ENCODE measurements around the gene SPATS1.
"Not testable (repeated sequence)": the region's sequence is repeated elsewhere in the genome, so short reads cannot be mapped to it uniquely, and the experiment has no call there.

The SPATS1 gene

DNA sequence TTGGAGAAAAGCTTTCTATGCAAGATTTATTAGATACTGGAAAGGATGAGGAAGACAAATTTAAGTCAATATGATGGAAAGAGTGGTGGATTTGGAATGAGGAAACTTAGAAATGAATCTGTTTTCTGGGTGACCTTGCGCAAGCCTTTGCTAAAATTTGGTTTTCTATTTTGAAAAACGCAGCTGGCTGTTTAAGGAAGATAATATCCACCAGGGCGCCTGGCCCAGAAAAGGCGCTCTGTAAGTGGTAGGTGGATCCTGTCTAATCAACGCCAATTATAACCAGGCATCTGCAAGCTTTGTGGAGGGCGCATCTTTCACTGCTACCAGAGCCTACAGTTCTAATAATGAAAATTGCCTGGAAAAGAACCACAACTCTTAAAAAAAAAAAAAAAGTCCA is 398 bp upstream of the SPATS1 start:
- H3K9ac ChIP-seq, result no peak overlapping the region
- H3K79me2 ChIP-seq (ENCODE audit: insufficient read depth, low read depth), result no peaks in the 10 kb centered on the region
- H3K27me3 ChIP-seq (ENCODE audit: insufficient read depth, low read depth), result no peaks in the 10 kb centered on the region
- TF ChIP-seq, protein P1, sequence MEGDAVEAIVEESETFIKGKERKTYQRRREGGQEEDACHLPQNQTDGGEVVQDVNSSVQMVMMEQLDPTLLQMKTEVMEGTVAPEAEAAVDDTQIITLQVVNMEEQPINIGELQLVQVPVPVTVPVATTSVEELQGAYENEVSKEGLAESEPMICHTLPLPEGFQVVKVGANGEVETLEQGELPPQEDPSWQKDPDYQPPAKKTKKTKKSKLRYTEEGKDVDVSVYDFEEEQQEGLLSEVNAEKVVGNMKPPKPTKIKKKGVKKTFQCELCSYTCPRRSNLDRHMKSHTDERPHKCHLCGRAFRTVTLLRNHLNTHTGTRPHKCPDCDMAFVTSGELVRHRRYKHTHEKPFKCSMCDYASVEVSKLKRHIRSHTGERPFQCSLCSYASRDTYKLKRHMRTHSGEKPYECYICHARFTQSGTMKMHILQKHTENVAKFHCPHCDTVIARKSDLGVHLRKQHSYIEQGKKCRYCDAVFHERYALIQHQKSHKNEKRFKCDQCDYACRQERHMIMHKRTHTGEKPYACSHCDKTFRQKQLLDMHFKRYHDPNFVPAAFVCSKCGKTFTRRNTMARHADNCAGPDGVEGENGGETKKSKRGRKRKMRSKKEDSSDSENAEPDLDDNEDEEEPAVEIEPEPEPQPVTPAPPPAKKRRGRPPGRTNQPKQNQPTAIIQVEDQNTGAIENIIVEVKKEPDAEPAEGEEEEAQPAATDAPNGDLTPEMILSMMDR (conservative IDR thresholded peaks at IDR 0.05; ENCODE audit: low read depth, low read length), result no peak
- no peak overlapping the region for H2AFZ ChIP-seq (ENCODE audit: low read depth)
- no peaks in the 10 kb centered on the region for H3K36me3 ChIP-seq (ENCODE audit: insufficient read depth)
- H3K4me2 ChIP-seq, result no peak overlapping the region
- H4K20me1 ChIP-seq (ENCODE audit: insufficient read depth), result no peaks in the 10 kb centered on the region
- peaks cover 5% of the 10 kb centered on the region for H3K4me1 ChIP-seq (ENCODE audit: low read depth, poor library complexity, severe bottlenecking)
- H3K27ac ChIP-seq, result no peak overlapping the region
- no peak overlapping the region for H3K4me3 ChIP-seq (IDR thresholded peaks at IDR 0.05; ENCODE audit: insufficient read depth, low read depth, low read length)

DNA sequence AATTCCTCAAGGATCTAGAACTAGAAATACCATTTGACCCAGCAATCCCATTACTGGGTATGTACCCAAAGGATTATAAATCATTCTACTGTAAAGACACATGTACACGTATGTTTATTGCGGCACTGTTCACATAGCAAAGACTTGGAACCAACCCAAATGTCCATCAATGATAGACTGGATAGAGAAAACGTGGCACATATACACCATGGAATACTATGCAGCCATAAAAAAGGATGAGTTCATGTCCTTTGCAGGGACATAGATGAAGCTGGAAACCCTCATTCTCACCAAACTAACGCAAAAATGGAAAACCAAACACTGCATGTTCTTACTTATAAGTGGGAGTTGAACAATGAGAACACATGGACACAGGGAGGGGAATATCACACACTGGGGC is 4.4 kb downstream of the SPATS1 start:
- H4K20me1 ChIP-seq (ENCODE audit: insufficient read depth); H3K27me3 ChIP-seq (ENCODE audit: insufficient read depth, low read depth); H3K27ac ChIP-seq; H2AFZ ChIP-seq (ENCODE audit: low read depth); H3K4me1 ChIP-seq (ENCODE audit: low read depth, poor library complexity, severe bottlenecking); H3K4me2 ChIP-seq; H3K36me3 ChIP-seq (ENCODE audit: insufficient read depth); H3K9ac ChIP-seq; H3K4me3 ChIP-seq (IDR thresholded peaks at IDR 0.05; ENCODE audit: insufficient read depth, low read depth, low read length); H3K79me2 ChIP-seq (ENCODE audit: insufficient read depth, low read depth): not testable (repeated sequence)

DNA sequence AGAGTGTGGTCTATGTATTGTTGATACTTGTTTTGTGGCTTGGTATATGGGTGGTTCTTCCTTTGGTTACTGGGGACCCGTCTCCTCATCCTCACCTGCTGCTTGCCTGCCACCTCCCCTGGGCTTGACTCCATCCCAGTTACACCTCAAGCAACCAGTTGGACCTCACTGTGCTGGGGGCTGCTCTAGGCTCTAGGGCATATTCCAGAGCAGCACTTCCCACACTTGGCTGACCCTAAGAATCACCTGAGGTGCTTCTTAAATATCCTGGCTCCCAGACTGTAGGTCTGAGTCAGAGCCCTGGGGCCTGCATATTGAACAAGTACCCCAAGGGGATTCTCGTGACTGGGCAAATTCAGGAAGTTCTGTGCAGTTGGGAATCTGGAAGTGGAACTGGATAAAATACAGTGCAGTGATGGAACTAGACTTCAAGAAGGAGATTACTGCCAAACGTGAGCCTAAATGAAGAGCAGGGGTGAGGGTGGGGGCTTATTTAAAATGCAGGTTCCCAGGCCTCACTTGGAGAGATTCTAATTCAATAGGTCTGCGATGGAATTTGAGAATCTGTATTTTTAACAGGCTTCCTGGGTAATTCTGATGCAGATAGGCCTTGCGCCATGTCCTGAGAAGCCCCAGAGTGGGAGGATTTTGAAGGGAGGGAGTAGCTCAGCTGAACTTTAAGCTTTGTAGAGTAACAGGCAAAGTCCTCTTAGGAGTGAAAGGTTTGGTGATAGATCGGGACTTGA is 7.6 kb downstream of the SPATS1 start:
- Histone ChIP-seq H3K79me2 (ENCODE audit: insufficient read depth, low read depth) (no peaks in the 10 kb centered on the region), H2AFZ (ENCODE audit: low read depth) (no peak overlapping the region), H3K9ac (no peak overlapping the region), H3K36me3 (ENCODE audit: insufficient read depth) (no peaks in the 10 kb centered on the region), H4K20me1 (ENCODE audit: insufficient read depth) (no peaks in the 10 kb centered on the region), H3K4me3 (IDR thresholded peaks at IDR 0.05; ENCODE audit: insufficient read depth, low read depth, low read length) (no peak overlapping the region), H3K4me2 (no peak overlapping the region), H3K4me1 (ENCODE audit: low read depth, poor library complexity, severe bottlenecking) (no peaks in the 10 kb centered on the region), H3K27me3 (ENCODE audit: insufficient read depth, low read depth) (no peaks in the 10 kb centered on the region), H3K27ac (no peak overlapping the region)
- TF ChIP-seq, protein P1 (conservative IDR thresholded peaks at IDR 0.05; ENCODE audit: low read depth, low read length), result no peak

DNA sequence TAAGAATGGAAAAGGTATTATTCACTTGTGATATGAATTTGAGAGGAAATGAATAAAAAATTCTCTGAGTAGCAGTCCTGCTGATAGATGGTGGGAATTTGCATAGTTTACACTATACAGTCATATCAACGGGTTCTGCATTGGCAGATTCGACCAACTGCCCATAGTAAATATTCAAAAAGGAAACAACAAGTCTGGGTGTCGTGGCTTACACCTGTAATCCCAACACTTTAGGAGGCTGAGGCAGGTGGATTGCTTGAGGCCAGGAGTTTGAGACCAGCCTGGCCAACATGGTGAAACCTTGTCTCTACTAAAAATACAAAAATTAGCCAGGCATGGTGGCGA is 8.2 kb downstream of the SPATS1 start:
- H3K4me1 ChIP-seq (ENCODE audit: low read depth, poor library complexity, severe bottlenecking); H3K4me3 ChIP-seq (IDR thresholded peaks at IDR 0.05; ENCODE audit: insufficient read depth, low read depth, low read length); H4K20me1 ChIP-seq (ENCODE audit: insufficient read depth); H3K79me2 ChIP-seq (ENCODE audit: insufficient read depth, low read depth); H3K36me3 ChIP-seq (ENCODE audit: insufficient read depth); H3K4me2 ChIP-seq; H3K27ac ChIP-seq; H2AFZ ChIP-seq (ENCODE audit: low read depth); H3K27me3 ChIP-seq (ENCODE audit: insufficient read depth, low read depth); H3K9ac ChIP-seq: not testable (repeated sequence)

DNA sequence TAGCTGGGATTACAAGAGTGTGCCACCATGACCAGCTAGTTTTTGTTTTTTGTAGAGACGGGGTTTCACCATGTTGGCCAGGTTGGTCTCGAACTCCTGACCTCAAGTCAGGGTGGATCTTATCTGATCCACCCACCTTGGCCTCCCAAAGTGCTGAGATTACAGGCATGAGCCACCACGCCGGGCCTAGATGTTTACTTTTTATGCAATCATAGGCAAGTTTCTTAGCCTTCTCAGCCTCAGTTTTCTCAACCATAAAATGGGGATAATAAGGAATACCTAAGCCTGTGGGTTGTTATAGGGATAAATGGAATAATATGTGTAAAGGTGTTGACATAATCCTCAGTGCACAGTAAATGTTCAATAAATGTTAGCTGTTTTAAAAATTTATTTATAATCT is 9.8 kb downstream of the SPATS1 start:
- Histone ChIP-seq H3K4me2 (no peak overlapping the region), H3K27me3 (ENCODE audit: insufficient read depth, low read depth) (no peaks in the 10 kb centered on the region), H3K27ac (no peak overlapping the region), H3K4me1 (ENCODE audit: low read depth, poor library complexity, severe bottlenecking) (no peaks in the 10 kb centered on the region), H3K4me3 (IDR thresholded peaks at IDR 0.05; ENCODE audit: insufficient read depth, low read depth, low read length) (no peak overlapping the region), H3K9ac (no peak overlapping the region), H2AFZ (ENCODE audit: low read depth) (no peak overlapping the region), H3K36me3 (ENCODE audit: insufficient read depth) (no peaks in the 10 kb centered on the region), H4K20me1 (ENCODE audit: insufficient read depth) (no peaks in the 10 kb centered on the region), H3K79me2 (ENCODE audit: insufficient read depth, low read depth) (no peaks in the 10 kb centered on the region)
- TF ChIP-seq, protein P1 (conservative IDR thresholded peaks at IDR 0.05; ENCODE audit: low read depth, low read length), result no peak

All from KMS-11 (cell line).